Loucy (cell line): ENCODE results near the gene MAP2.

Experiments
- H2AFZ ChIP-seq: fragments of 200-600 bp; sonication (generic); 2 replicates; pipeline ENCODE4 v1.6.0; 2016; ENCODE audit warnings: antibody characterized with exemption, mild to moderate bottlenecking, low read length, moderate library complexity
- H3F3A ChIP-seq: fragments of 200-600 bp; 2 replicates; pipeline ENCODE4 v1.6.0; 2016; ENCODE audit warnings: antibody characterized with exemption, low read depth, mild to moderate bottlenecking
- H3K27me3 ChIP-seq: fragments of 200-600 bp; sonication (generic); 2 replicates; pipeline ENCODE4 v1.6.1; 2014; ENCODE audit warnings: low read length, mild to moderate bottlenecking; ENCODE audit not compliant: insufficient read depth, poor library complexity, severe bottlenecking
- H3K36me3 ChIP-seq: fragments of 200-600 bp; sonication (generic); 2 replicates; pipeline ENCODE4 v1.6.1; 2016; ENCODE audit warnings: low read length; ENCODE audit not compliant: insufficient read depth
- H3K4me1 ChIP-seq: fragments of 200-600 bp; sonication (generic); 2 replicates; pipeline ENCODE4 v1.5.1; 2014; ENCODE audit warnings: low read length, mild to moderate bottlenecking; ENCODE audit not compliant: insufficient read depth, poor library complexity, severe bottlenecking
- H3K4me2 ChIP-seq: fragments of 200-600 bp; sonication (generic); 2 replicates; pipeline ENCODE4 v1.6.0; 2014; ENCODE audit warnings: antibody characterized with exemption, low read length, low read depth, mild to moderate bottlenecking; ENCODE audit not compliant: poor library complexity, severe bottlenecking
- H3K4me3 ChIP-seq: fragments of 200-600 bp; sonication (generic); 2 replicates; pipeline ENCODE4 v1.5.1; 2014; ENCODE audit warnings: low read length, mild to moderate bottlenecking, mixed read lengths; ENCODE audit not compliant: poor library complexity, severe bottlenecking
- H3K79me2 ChIP-seq: fragments of 200-600 bp; sonication (generic); 2 replicates; pipeline ENCODE4 v1.6.1; 2014; ENCODE audit warnings: low read length; ENCODE audit not compliant: insufficient read depth
- H3K9ac ChIP-seq: fragments of 200-600 bp; sonication (generic); 2 replicates; pipeline ENCODE4 v1.6.0; 2014; ENCODE audit warnings: mild to moderate bottlenecking, low read depth, low read length, moderate library complexity; ENCODE audit not compliant: poor library complexity, severe bottlenecking
- H3K9me2 ChIP-seq: fragments of 200-600 bp; sonication (generic); replicated peaks from 2 replicates; pipeline ENCODE4 v1.6.1; 2016; ENCODE audit warnings: low read depth, low read length, mixed read lengths
- H3K9me3 ChIP-seq: fragments of 200-600 bp; sonication (generic); 2 replicates; pipeline ENCODE4 v1.6.1; 2014; ENCODE audit warnings: mild to moderate bottlenecking, antibody characterized with exemption, low read length, low read depth; ENCODE audit not compliant: insufficient read depth
- H4K20me1 ChIP-seq: fragments of 200-600 bp; sonication (generic); 2 replicates; pipeline ENCODE4 v1.6.0; 2014; ENCODE audit warnings: antibody characterized with exemption, low read length, mild to moderate bottlenecking; ENCODE audit not compliant: insufficient read depth, poor library complexity, severe bottlenecking
- EZH2phosphoT487 ChIP-seq: fragments of 200-600 bp; IDR thresholded peaks from 2 replicates; pipeline ENCODE4 v1.6.1; 2018; ENCODE audit warnings: antibody characterized with exemption, mild to moderate bottlenecking, moderate library complexity, borderline replicate concordance
- TF ChIP-seq, protein P1 (sequence below): fragments of 200-600 bp; sonication (generic); conservative IDR thresholded peaks from 2 replicates; pipeline ENCODE4 v1.5.1; 2014; ENCODE audit warnings: mild to moderate bottlenecking, antibody characterized with exemption, low read length

MAP2 gene

DNA sequence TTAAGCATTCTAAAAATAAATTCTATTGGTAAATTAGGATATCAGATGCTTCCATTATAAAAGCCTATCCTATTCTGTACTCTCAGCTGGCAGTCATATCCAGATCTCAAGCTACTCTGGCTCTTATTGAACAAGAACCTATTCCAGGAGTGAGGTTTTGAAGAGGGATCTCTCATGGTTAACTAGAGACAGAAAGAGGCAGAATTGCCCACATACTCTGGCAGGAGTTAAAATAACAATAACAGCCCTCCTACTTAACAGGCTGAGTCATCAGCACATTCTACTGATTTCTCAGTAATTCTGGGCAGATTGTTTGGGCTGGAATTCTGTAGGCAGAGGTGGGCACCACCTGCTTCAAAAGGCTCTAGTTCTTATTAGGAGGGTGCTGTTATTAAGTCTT lies 205.8 kb downstream of the MAP2 start:
- H3K4me1 ChIP-seq, result no peaks in the 10 kb centered on the region
- H3K79me2 ChIP-seq, result no peaks in the 10 kb centered on the region
- H3K4me3 ChIP-seq, result no peak overlapping the region
- H3K4me2 ChIP-seq, result no peak overlapping the region
- H3F3A ChIP-seq, result no peaks in the 10 kb centered on the region
- H3K9me2 ChIP-seq, result no peaks in the 10 kb centered on the region
- no peak overlapping the region for H2AFZ ChIP-seq
- no peaks in the 10 kb centered on the region for H3K27me3 ChIP-seq
- no peak overlapping the region for H3K9ac ChIP-seq
- H3K9me3 ChIP-seq, result no peaks in the 10 kb centered on the region
- no peaks in the 10 kb centered on the region for H3K36me3 ChIP-seq
- TF ChIP-seq, protein P1, sequence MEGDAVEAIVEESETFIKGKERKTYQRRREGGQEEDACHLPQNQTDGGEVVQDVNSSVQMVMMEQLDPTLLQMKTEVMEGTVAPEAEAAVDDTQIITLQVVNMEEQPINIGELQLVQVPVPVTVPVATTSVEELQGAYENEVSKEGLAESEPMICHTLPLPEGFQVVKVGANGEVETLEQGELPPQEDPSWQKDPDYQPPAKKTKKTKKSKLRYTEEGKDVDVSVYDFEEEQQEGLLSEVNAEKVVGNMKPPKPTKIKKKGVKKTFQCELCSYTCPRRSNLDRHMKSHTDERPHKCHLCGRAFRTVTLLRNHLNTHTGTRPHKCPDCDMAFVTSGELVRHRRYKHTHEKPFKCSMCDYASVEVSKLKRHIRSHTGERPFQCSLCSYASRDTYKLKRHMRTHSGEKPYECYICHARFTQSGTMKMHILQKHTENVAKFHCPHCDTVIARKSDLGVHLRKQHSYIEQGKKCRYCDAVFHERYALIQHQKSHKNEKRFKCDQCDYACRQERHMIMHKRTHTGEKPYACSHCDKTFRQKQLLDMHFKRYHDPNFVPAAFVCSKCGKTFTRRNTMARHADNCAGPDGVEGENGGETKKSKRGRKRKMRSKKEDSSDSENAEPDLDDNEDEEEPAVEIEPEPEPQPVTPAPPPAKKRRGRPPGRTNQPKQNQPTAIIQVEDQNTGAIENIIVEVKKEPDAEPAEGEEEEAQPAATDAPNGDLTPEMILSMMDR, result no peak
- H4K20me1 ChIP-seq, result no peaks in the 10 kb centered on the region

- Histone ChIP-seq H3K4me3 (no peak overlapping the region), H3K27me3 (no peaks in the 10 kb centered on the region), H3F3A (no peaks in the 10 kb centered on the region), H3K9me3 (no peaks in the 10 kb centered on the region), H3K9me2 (no peaks in the 10 kb centered on the region), H3K36me3 (no peaks in the 10 kb centered on the region), H3K4me2 (no peak overlapping the region), H2AFZ (no peak overlapping the region), H4K20me1 (no peaks in the 10 kb centered on the region), H3K79me2 (no peaks in the 10 kb centered on the region), H3K9ac (no peak overlapping the region), H3K4me1 (no peaks in the 10 kb centered on the region)
- no peak for TF ChIP-seq EZH2phosphoT487
Observed at GRCh38 chr2:209633911-209634310, 210.1 kb downstream of the MAP2 start.

DNA sequence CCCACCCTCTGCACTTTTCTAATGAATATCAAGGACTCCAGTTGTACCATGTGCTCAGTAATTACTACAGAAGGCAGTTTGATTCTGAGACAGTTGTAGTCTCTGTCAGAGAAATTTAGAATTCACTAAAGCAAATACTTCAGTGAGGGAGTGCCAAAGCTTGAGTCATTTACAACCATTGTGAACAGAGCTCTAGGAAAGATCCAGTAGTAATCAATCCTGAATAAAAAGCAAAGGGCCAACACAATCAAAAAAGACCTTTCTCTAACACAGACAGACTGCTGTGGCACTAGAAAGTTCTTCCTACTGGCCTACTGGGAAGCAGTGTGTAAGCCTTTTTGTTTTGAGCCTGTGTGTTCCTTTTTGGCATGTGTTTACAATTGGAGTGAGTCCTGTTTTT lies 212.2 kb downstream of the MAP2 start:
- no peak overlapping the region for H3K4me3 ChIP-seq
- no peaks in the 10 kb centered on the region for H3K9me2 ChIP-seq
- H3K4me1 ChIP-seq, result no peaks in the 10 kb centered on the region
- no peaks in the 10 kb centered on the region for H3K79me2 ChIP-seq
- H3K27me3 ChIP-seq, result no peaks in the 10 kb centered on the region
- no peaks in the 10 kb centered on the region for H4K20me1 ChIP-seq
- H3K36me3 ChIP-seq, result no peaks in the 10 kb centered on the region
- TF ChIP-seq, protein P1, result no peak
- no peak for TF ChIP-seq EZH2phosphoT487
- H2AFZ ChIP-seq, result no peak overlapping the region
- no peak overlapping the region for H3K9ac ChIP-seq
- H3K4me2 ChIP-seq, result no peak overlapping the region
- no peaks in the 10 kb centered on the region for H3F3A ChIP-seq
- H3K9me3 ChIP-seq, result no peaks in the 10 kb centered on the region

DNA sequence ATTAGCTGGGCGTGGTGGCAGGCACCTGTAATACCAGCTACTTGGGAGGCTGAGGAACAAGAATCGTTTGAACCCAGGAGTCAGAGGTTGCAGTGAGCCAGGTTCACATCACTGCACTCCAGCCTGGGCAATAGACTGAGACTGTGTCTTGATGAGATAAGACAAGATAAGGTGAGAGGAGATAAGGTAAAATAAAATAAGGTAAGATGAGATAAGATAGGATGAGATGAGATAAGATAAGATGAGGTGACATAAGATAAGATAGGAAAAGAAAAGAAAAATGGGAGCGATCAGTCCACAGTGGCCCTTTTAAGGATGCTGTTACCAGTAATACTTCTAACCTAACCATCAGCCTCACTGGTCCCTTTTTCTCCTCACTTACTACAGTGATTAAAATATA lies 213.4 kb downstream of the MAP2 start:
- Histone ChIP-seq H4K20me1 (no peaks in the 10 kb centered on the region), H3K4me3 (no peak overlapping the region), H3K27me3 (no peaks in the 10 kb centered on the region), H3K9me3 (no peaks in the 10 kb centered on the region), H2AFZ (no peak overlapping the region), H3K9me2 (no peaks in the 10 kb centered on the region), H3F3A (no peaks in the 10 kb centered on the region), H3K4me2 (no peak overlapping the region), H3K9ac (no peak overlapping the region), H3K4me1 (no peaks in the 10 kb centered on the region), H3K36me3 (no peaks in the 10 kb centered on the region), H3K79me2 (no peaks in the 10 kb centered on the region)
- TF ChIP-seq, protein P1, result no peak
- TF ChIP-seq EZH2phosphoT487, result no peak
